ENCODE measurements around the gene ATXN7. TPM values are rescaled to one million over a fixed set of nuclear protein-coding genes. Genes with fewer than 3 reads are reported as not detected.

The ATXN7 gene
- total RNA-seq, 1 experiment from 2014 or later: 27.5 TPM

GRCh38 chr3:63912768-63913588, 49.3 kb downstream of the ATXN7 start:
- Histone ChIP-seq H3K9me3 (ENCODE audit: control insufficient read depth in 1 of 2, insufficient read depth in 1 of 2, low read depth in 1 of 2, low read length in 2 of 2) (no peaks in the 10 kb centered on the region), H4K20me1 (ENCODE audit: insufficient read depth) (no peaks in the 10 kb centered on the region), H2AFZ (ENCODE audit: low read depth, low read length, poor library complexity, severe bottlenecking) (no peak overlapping the region), H3K4me3 (replicated peaks in 1 of 2; ENCODE audit: low read depth in 1 of 2, low read length in 2 of 2) (peak overlapping the region; percentile 58 to 74), H3K27me3 (ENCODE audit: insufficient read depth, low read length) (no peaks in the 10 kb centered on the region), H3K27ac (ENCODE audit: low read depth, low read length) (peak overlapping the region; percentile 91), H3K36me3 (ENCODE audit: control insufficient read depth in 1 of 2, insufficient read depth in 2 of 2, low read length in 2 of 2) (peaks cover 5 to 6% of the 10 kb centered on the region in 2 experiments; a peak in 2 of 4 replicates), H3K9me2 (ENCODE audit: insufficient read depth) (no peaks in the 10 kb centered on the region), H3K4me2 (ENCODE audit: low read length) (peak overlapping the region; percentile 89), H3K9ac (ENCODE audit: low read length) (peak overlapping the region; percentile 79), H3K4me1 (ENCODE audit: control insufficient read depth in 1 of 2, insufficient read depth in 2 of 2, low read length in 2 of 2) (peaks cover 12 to 25% of the 10 kb centered on the region in 2 experiments; a peak in 3 of 4 replicates), H3K79me2 (ENCODE audit: insufficient read depth, low read length) (peaks cover 50% of the 10 kb centered on the region)
- no TSS peak for BruUV-seq (replicated peaks)
- no peak for TF ChIP-seq ELF1 (IDR thresholded peaks at IDR 0.05; ENCODE audit: borderline replicate concordance, low read depth)
- no peak for TF ChIP-seq EZH2phosphoT487 (IDR thresholded peaks at IDR 0.05; ENCODE audit: borderline replicate concordance)
- TF ChIP-seq ATF3 (IDR thresholded peaks at IDR 0.05): no peak
- no peak for TF ChIP-seq YY1 (IDR thresholded peaks at IDR 0.05; ENCODE audit: extremely low read depth, insufficient replicate concordance, low read depth, low read length)
- no peak for TF ChIP-seq POLR2AphosphoS5 (IDR thresholded peaks at IDR 0.05; ENCODE audit: low read depth, low read length)
- TF ChIP-seq SIN3A (IDR thresholded peaks at IDR 0.05; ENCODE audit: low read depth): no peak
- TF ChIP-seq ZNF274 (IDR thresholded peaks at IDR 0.05; ENCODE audit: low read depth, low read length): no peak
- TF ChIP-seq POLR2A (IDR thresholded peaks at IDR 0.05; ENCODE audit: borderline replicate concordance, extremely low read depth, insufficient read depth, insufficient read length): no peak
- TF ChIP-seq ZFX (IDR thresholded peaks at IDR 0.05): no peak
- DNase-seq (ENCODE audit: low read depth, low spot score) (peak; percentile 32), ATAC-seq (peak; percentile 70)
- intact Hi-C loops (cut with micrococcal nuclease): loop anchor here (5.0 kb wide), 1 partner anchor 51 kb away; the partner anchor contains the start of genes ATXN7 and THOC7
- ChIA-PET RAD21 (ENCODE audit: low non-redundant PET in 1 of 2, low total read pairs in 2 of 2, uncharacterized antibody in 2 of 2, unreplicated experiment in 2 of 2) (no interaction called here), CTCF (no interaction called here), POLR2A (no interaction called here)

GRCh38 chr3:63914312-63914711, 50.6 kb downstream of the ATXN7 start:
- Histone ChIP-seq H3K4me1 (ENCODE audit: control insufficient read depth in 1 of 2, insufficient read depth in 2 of 2, low read length in 2 of 2) (peaks cover 12 to 25% of the 10 kb centered on the region in 2 experiments; a peak in 3 of 4 replicates), H3K4me3 (replicated peaks in 1 of 2; ENCODE audit: low read depth in 1 of 2, low read length in 2 of 2) (no peak overlapping the region), H3K36me3 (ENCODE audit: control insufficient read depth in 1 of 2, insufficient read depth in 2 of 2, low read length in 2 of 2) (peaks cover 5 to 6% of the 10 kb centered on the region in 2 experiments; a peak in 2 of 4 replicates), H3K79me2 (ENCODE audit: insufficient read depth, low read length) (peaks cover 61% of the 10 kb centered on the region), H3K9ac (ENCODE audit: low read length) (no peak overlapping the region), H3K9me3 (ENCODE audit: control insufficient read depth in 1 of 2, insufficient read depth in 1 of 2, low read depth in 1 of 2, low read length in 2 of 2) (no peaks in the 10 kb centered on the region), H3K27me3 (ENCODE audit: insufficient read depth, low read length) (no peaks in the 10 kb centered on the region), H4K20me1 (ENCODE audit: insufficient read depth) (no peaks in the 10 kb centered on the region), H3K4me2 (ENCODE audit: low read length) (no peak overlapping the region), H3K9me2 (ENCODE audit: insufficient read depth) (no peaks in the 10 kb centered on the region), H3K27ac (ENCODE audit: low read depth, low read length) (no peak overlapping the region), H2AFZ (ENCODE audit: low read depth, low read length, poor library complexity, severe bottlenecking) (no peak overlapping the region)
- ChIA-PET POLR2A (no interaction called here), CTCF (no interaction called here), RAD21 (ENCODE audit: low non-redundant PET in 1 of 2, low total read pairs in 2 of 2, uncharacterized antibody in 2 of 2, unreplicated experiment in 2 of 2) (no interaction called here)
- no peak for TF ChIP-seq EZH2 (IDR thresholded peaks at IDR 0.05)
- no peak for TF ChIP-seq YY1 (IDR thresholded peaks at IDR 0.05; ENCODE audit: extremely low read depth, insufficient replicate concordance, low read depth, low read length)
- TF ChIP-seq REST (IDR thresholded peaks at IDR 0.05; ENCODE audit: low read depth): no peak
- TF ChIP-seq RAD21 (IDR thresholded peaks at IDR 0.05; ENCODE audit: low read depth): no peak
- DNase-seq (ENCODE audit: low read depth, low spot score): no peak
- intact Hi-C loops (cut with micrococcal nuclease): loop anchor here (5.0 kb wide), 1 partner anchor 52 kb away; the partner anchor contains the start of genes ATXN7 and THOC7
- no TSS peak for BruUV-seq (replicated peaks)
- ATAC-seq: no peak

Measured in HCT116 (cell line).